ENCODE measurements around the gene PLCB4.

Gene PLCB4

GRCh38 chr20:9399322-9399721 is 330.4 kb downstream of the PLCB4 start:
- TF ChIP-seq JUND (IDR thresholded peaks at IDR 0.05; ENCODE audit: low read depth), result no peak
- in situ Hi-C loops (cut with HindIII; ENCODE audit: low pct_unique_long_range_greater_than_20kb, low sequenced_read_pairs), result no loop called here
- no peak for DNase-seq (ENCODE audit: low read depth in 1 of 2, low spot score in 1 of 2)

- no peak for TF ChIP-seq JUND (IDR thresholded peaks at IDR 0.05; ENCODE audit: low read depth)
- in situ Hi-C loops (cut with HindIII; ENCODE audit: low pct_unique_long_range_greater_than_20kb, low sequenced_read_pairs), result no loop called here
- no peak for DNase-seq (ENCODE audit: low read depth in 1 of 2, low spot score in 1 of 2)
Measured at GRCh38 chr20:9400171-9401025, 331.5 kb downstream of the PLCB4 start.

GRCh38 chr20:9401371-9401770 is 332.5 kb downstream of the PLCB4 start:
- in situ Hi-C loops (cut with HindIII; ENCODE audit: low pct_unique_long_range_greater_than_20kb, low sequenced_read_pairs), result no loop called here
- TF ChIP-seq JUND (IDR thresholded peaks at IDR 0.05; ENCODE audit: low read depth), result no peak
- no peak for DNase-seq (ENCODE audit: low read depth in 1 of 2, low spot score in 1 of 2)

DNA sequence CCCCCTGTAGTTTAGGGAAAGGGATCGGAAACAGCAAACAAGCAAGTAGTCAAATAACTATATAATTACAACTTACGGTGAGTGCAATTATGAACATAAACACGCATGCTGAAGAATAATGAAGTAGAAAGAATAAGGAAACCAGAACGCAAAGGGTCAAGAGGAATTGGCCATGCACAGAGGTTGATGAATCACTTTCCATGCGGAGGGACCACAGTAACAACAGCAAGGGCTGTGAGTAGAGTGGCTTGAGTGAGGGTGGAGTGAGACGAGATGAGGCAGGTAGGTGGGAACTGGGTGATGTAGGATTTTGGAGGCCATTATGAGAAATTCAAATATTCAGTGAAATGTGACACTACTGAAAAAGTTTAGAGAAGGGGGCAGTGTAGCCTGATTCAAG is 333.3 kb downstream of the PLCB4 start:
- in situ Hi-C loops (cut with HindIII; ENCODE audit: low pct_unique_long_range_greater_than_20kb, low sequenced_read_pairs), result no loop called here
- DNase-seq (ENCODE audit: low read depth in 1 of 2, low spot score in 1 of 2), result no peak
- TF ChIP-seq JUND (IDR thresholded peaks at IDR 0.05; ENCODE audit: low read depth), result no peak

GRCh38 chr20:9402546-9402945 is 333.7 kb downstream of the PLCB4 start:
- TF ChIP-seq JUND (IDR thresholded peaks at IDR 0.05; ENCODE audit: low read depth), result no peak
- no peak for DNase-seq (ENCODE audit: low read depth in 1 of 2, low spot score in 1 of 2)
- in situ Hi-C loops (cut with HindIII; ENCODE audit: low pct_unique_long_range_greater_than_20kb, low sequenced_read_pairs), result no loop called here

DNA sequence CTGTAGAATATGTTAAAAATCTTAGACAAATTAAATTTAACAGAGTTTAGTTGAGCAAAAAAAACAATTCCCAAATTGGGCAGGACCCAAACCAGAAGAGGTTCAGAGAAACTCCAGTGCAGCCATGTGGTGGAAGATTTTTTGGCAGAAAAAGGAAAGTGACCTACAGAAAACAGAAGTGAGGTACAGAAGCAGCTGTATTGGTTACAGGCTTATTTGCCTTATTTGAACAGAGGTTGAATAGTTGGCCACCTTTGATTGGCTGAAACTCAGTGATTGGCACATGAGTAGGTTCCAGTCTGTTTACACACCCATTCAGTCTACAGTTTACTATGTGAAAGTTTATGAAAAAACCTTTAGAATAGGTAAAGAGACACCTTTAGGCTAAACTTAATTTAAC is 334.6 kb downstream of the PLCB4 start:
- DNase-seq (ENCODE audit: low read depth in 1 of 2, low spot score in 1 of 2), result no peak
- TF ChIP-seq JUND (IDR thresholded peaks at IDR 0.05; ENCODE audit: low read depth), result no peak
- in situ Hi-C loops (cut with HindIII; ENCODE audit: low pct_unique_long_range_greater_than_20kb, low sequenced_read_pairs), result no loop called here

GRCh38 chr20:9407805-9408421 is 339.0 kb downstream of the PLCB4 start:
- TF ChIP-seq JUND (IDR thresholded peaks at IDR 0.05; ENCODE audit: low read depth), result no peak
- in situ Hi-C loops (cut with HindIII; ENCODE audit: low pct_unique_long_range_greater_than_20kb, low sequenced_read_pairs), result no loop called here

DNA sequence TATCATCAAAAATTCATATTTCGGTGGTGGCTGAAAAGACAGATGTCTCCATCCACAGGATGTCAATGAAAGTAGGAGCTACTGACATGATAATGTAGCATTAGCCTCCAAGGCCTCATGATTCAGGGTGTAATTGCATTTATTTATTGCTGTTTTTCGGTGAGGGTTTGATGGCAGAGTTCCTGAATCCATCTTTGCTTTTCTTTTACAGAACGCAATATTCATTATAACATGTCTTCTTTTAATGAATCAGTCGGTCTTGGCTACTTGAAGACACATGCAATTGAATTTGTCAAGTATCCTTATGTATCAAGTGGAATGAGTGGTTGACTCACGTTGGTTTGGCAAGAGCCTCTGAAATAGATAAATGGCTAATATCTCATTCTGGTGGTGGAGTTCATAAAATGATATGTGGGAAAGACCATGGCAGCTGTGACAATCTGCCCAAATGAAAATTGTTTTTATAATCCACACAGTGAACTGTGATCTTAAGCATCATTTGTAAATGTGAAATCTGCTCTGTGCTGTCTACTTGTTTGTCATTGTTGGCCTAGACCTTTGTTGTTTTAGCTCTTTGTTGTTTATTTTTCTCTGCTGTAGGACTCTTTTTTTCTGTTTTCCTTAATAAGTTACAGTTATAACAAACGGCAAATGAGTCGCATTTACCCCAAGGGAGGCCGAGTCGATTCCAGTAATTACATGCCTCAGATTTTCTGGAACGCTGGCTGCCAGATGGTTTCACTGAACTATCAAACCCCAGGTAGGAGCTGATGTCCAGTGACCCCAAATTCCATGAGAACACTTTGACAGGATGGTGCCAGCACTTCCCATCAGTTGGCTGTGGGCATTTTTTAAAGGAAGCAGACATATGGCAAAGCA is 339.8 kb downstream of the PLCB4 start:
- in situ Hi-C loops (cut with HindIII; ENCODE audit: low pct_unique_long_range_greater_than_20kb, low sequenced_read_pairs), result no loop called here
- TF ChIP-seq JUND (IDR thresholded peaks at IDR 0.05; ENCODE audit: low read depth), result no peak
- DNase-seq (ENCODE audit: low read depth in 1 of 2, low spot score in 1 of 2), result no peak

More at GRCh38 chr20:9407805-9408421, 339.0 kb downstream of the PLCB4 start:
- DNase-seq (ENCODE audit: low read depth in 1 of 2, low spot score in 1 of 2), result peak; percentile 42 to 77

- in situ Hi-C loops (cut with HindIII; ENCODE audit: low pct_unique_long_range_greater_than_20kb, low sequenced_read_pairs), result no loop called here
- no peak for DNase-seq (ENCODE audit: low read depth in 1 of 2, low spot score in 1 of 2)
Measured at GRCh38 chr20:9409352-9409751, 340.5 kb downstream of the PLCB4 start.

DNA sequence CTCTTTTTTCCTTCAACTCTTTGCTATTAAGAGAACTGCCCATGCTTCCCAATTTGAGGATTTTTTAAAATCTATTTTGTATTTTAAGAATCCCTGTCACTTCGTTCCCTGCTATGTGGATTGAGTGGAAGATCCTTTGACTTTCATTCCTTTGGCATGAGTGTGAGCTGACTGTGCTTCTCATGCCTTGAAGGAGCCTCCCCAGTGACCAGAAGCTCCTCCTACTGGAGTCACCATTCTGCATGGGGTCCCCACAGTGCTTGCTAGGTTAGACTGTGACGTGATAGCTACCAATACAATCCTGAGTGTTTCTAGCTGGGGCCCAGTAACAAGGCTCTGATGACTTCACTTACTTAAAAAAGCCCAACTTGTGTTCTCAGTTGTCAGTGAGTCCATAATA is 341.1 kb downstream of the PLCB4 start:
- no peak for TF ChIP-seq JUND (IDR thresholded peaks at IDR 0.05; ENCODE audit: low read depth)
- no peak for DNase-seq (ENCODE audit: low read depth in 1 of 2, low spot score in 1 of 2)
- in situ Hi-C loops (cut with HindIII; ENCODE audit: low pct_unique_long_range_greater_than_20kb, low sequenced_read_pairs), result no loop called here

More at GRCh38 chr20:9409352-9409751, 340.5 kb downstream of the PLCB4 start:
- no peak for TF ChIP-seq JUND (IDR thresholded peaks at IDR 0.05; ENCODE audit: low read depth)

DNA sequence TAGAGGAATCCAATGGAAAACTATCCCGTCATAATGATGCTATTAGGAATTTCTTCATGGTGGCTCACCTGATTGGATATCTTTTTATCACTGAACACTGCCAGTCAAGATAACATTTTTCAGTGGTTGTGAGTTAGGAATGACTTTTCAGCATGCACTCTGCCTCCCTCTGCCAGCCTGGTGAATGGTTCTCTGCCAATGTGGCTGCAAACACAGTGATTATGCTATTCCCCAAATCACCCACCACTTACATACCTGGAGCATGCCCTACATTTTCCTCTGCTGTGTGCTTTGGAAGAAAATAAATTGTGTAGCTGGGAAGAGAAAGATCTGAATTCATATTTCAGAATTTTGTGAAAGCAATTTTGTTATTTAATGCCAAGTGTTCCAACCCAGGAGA is 342.9 kb downstream of the PLCB4 start:
- DNase-seq (ENCODE audit: low read depth in 1 of 2, low spot score in 1 of 2), result no peak
- no peak for TF ChIP-seq JUND (IDR thresholded peaks at IDR 0.05; ENCODE audit: low read depth)
- in situ Hi-C loops (cut with HindIII; ENCODE audit: low pct_unique_long_range_greater_than_20kb, low sequenced_read_pairs), result no loop called here

DNA sequence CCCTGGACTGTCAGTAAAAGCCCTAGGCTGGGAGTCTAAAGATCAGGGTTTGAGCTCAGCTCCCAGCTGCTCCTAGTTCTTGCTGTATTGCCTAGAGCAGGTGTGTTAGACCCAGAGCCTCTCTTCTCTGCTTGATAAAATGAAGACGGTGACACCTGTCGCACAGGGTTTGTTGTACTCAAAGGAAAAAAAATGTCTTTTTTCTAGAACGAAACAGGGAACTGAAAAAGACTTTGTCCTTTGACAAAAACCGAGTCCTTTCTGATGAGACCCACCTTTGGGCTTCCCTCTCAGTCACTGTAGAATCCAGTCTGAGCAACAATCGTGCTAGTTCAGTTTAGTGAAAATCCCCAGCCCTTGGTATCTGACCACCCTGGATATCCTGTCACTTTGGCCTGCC is 343.4 kb downstream of the PLCB4 start:
- no peak for DNase-seq (ENCODE audit: low read depth in 1 of 2, low spot score in 1 of 2)
- no peak for TF ChIP-seq JUND (IDR thresholded peaks at IDR 0.05; ENCODE audit: low read depth)
- in situ Hi-C loops (cut with HindIII; ENCODE audit: low pct_unique_long_range_greater_than_20kb, low sequenced_read_pairs), result no loop called here
